GM10266 (cell line): ENCODE data around the gene PPP1R7.

Experiments used
- DNase-seq: peaks from one replicate; pipeline ENCODE4 v3.0.0; 2012; ENCODE audit errors: extremely low spot score
- CTCF ChIP-seq: IDR thresholded peaks from 2 replicates; pipeline ENCODE4 v1.5.1; 2012; ENCODE audit warnings: mild to moderate bottlenecking, low read depth; ENCODE audit not compliant: control insufficient read depth, insufficient read depth; ENCODE audit errors: missing control alignments

Gene PPP1R7

GRCh38 chr2:241214209-241214608 lies 63.9 kb downstream of the PPP1R7 start:
- TF ChIP-seq CTCF, result no peak
- no peak for DNase-seq

GRCh38 chr2:241214766-241215165 lies 64.5 kb downstream of the PPP1R7 start:
- no peak for TF ChIP-seq CTCF

GRCh38 chr2:241215421-241215820 lies 65.2 kb downstream of the PPP1R7 start:
- no peak for TF ChIP-seq CTCF
- DNase-seq, result no peak

More at GRCh38 chr2:241214766-241215165, 64.5 kb downstream of the PPP1R7 start:
- no peak for DNase-seq

- no peak for DNase-seq
- TF ChIP-seq CTCF, result no peak
Observed at GRCh38 chr2:241216211-241216761, 66.0 kb downstream of the PPP1R7 start.

- no peak for TF ChIP-seq CTCF
- DNase-seq, result peak; percentile 94
Observed at GRCh38 chr2:241217320-241218031, 67.2 kb downstream of the PPP1R7 start.

- peak; percentile 51 for TF ChIP-seq CTCF
- DNase-seq, result peak; percentile 84
Observed at GRCh38 chr2:241218131-241219029, 68.1 kb downstream of the PPP1R7 start.
